ENCODE results near the gene IFNK.
A peak's percentile ranks its signal among the peaks of the same experiment; 100 is the strongest.

Gene IFNK

GRCh38 chr9:27534131-27534530, 10.0 kb downstream of the IFNK start:
- no peak for DNase-seq
- intact Hi-C loops (cut with DNase I): no loop called here

- intact Hi-C loops (cut with DNase I): loop anchor here (5.0 kb wide), 1 partner anchor 247 kb away; no protein-coding TSS in a partner anchor
- DNase-seq: no peak
These were observed 10.6 kb downstream of the IFNK start for GRCh38 chr9:27534658-27535209.

GRCh38 chr9:27535701-27536118, 11.6 kb downstream of the IFNK start:
- peak in 32 of 42 donors; percentile 17 to 79 (median 49) for DNase-seq
- intact Hi-C loops (cut with DNase I): loop anchor here (5.0 kb wide), 1 partner anchor 248 kb away; no protein-coding TSS in a partner anchor

GRCh38 chr9:27536168-27536567, 12.1 kb downstream of the IFNK start:
- no peak for DNase-seq
- intact Hi-C loops (cut with DNase I): loop anchor here (5.0 kb wide), 1 partner anchor 249 kb away; no protein-coding TSS in a partner anchor

GRCh38 chr9:27537027-27537435, 12.9 kb downstream of the IFNK start:
- DNase-seq: no peak
- intact Hi-C loops (cut with DNase I): loop anchor here (5.0 kb wide), 1 partner anchor 250 kb away; no protein-coding TSS in a partner anchor

GRCh38 chr9:27537756-27538155, 13.7 kb downstream of the IFNK start:
- intact Hi-C loops (cut with DNase I): loop anchor here (5.0 kb wide), 1 partner anchor 250 kb away; no protein-coding TSS in a partner anchor
- no peak for DNase-seq

- intact Hi-C loops (cut with DNase I): loop anchor here (5.0 kb wide), 1 partner anchor 251 kb away; no protein-coding TSS in a partner anchor
- no peak for DNase-seq
These were observed 14.6 kb downstream of the IFNK start for GRCh38 chr9:27538647-27539046.

GRCh38 chr9:27539479-27540441, 15.7 kb downstream of the IFNK start:
- peak in 2 of 42 donors; percentile 2 to 57 for DNase-seq
- intact Hi-C loops (cut with DNase I): loop anchor here (5.0 kb wide), 1 partner anchor 252 kb away; no protein-coding TSS in a partner anchor

- no peak for DNase-seq
- intact Hi-C loops (cut with DNase I): no loop called here
These were observed 16.4 kb downstream of the IFNK start for GRCh38 chr9:27540502-27540901.

GRCh38 chr9:27541740-27542139, 17.6 kb downstream of the IFNK start:
- intact Hi-C loops (cut with DNase I): no loop called here
- no peak for DNase-seq

GRCh38 chr9:27542508-27542907, 18.4 kb downstream of the IFNK start:
- intact Hi-C loops (cut with DNase I): no loop called here
- no peak for DNase-seq

- intact Hi-C loops (cut with DNase I): loop anchor here (5.0 kb wide), 1 partner anchor 213 kb away; no protein-coding TSS in a partner anchor
These were observed 21.4 kb downstream of the IFNK start for GRCh38 chr9:27545471-27545870.

GRCh38 chr9:27548055-27548741, 24.1 kb downstream of the IFNK start:
- peak in 2 of 42 donors; percentile 49 to 65 for DNase-seq
- intact Hi-C loops (cut with DNase I): loop anchor here (5.0 kb wide), 1 partner anchor 216 kb away; no protein-coding TSS in a partner anchor

More at GRCh38 chr9:27545471-27545870, 21.4 kb downstream of the IFNK start:
- DNase-seq: no peak

GRCh38 chr9:27549196-27549755, 25.2 kb downstream of the IFNK start:
- intact Hi-C loops (cut with DNase I): loop anchor here (5.0 kb wide), 1 partner anchor 217 kb away; no protein-coding TSS in a partner anchor
- peak in 10 of 42 donors; percentile 18 to 79 (median 48) for DNase-seq

- no peak for DNase-seq
- intact Hi-C loops (cut with DNase I): no loop called here
These were observed 30.6 kb downstream of the IFNK start for GRCh38 chr9:27554712-27555111.

GRCh38 chr9:27556470-27556869, 32.4 kb downstream of the IFNK start:
- intact Hi-C loops (cut with DNase I): no loop called here
- DNase-seq: no peak

GRCh38 chr9:27558307-27558706, 34.2 kb downstream of the IFNK start:
- intact Hi-C loops (cut with DNase I): no loop called here

GRCh38 chr9:27560457-27560856, 36.4 kb downstream of the IFNK start:
- intact Hi-C loops (cut with DNase I): no loop called here
- DNase-seq: no peak

More at GRCh38 chr9:27558307-27558706, 34.2 kb downstream of the IFNK start:
- no peak for DNase-seq

GRCh38 chr9:27561685-27562084, 37.6 kb downstream of the IFNK start:
- DNase-seq: no peak
- intact Hi-C loops (cut with DNase I): no loop called here

All from head of caudate nucleus (tissue), 42 donors.